GM12873 (cell line): ENCODE measurements around the gene CRTAP.

Experiments used
- CTCF ChIP-seq: IDR thresholded peaks from 2 replicates; pipeline ENCODE4 v1.5.1; 2012; ENCODE audit warnings: low read depth, mild to moderate bottlenecking, moderate library complexity, low read length, control low read depth; ENCODE audit not compliant: insufficient read depth; ENCODE audit errors: missing control alignments

The CRTAP gene

GRCh38 chr3:33145221-33145900 is 31.5 kb downstream of the CRTAP start:
- no peak for TF ChIP-seq CTCF

- no peak for TF ChIP-seq CTCF
Measured at GRCh38 chr3:33145901-33146580, 32.2 kb downstream of the CRTAP start.

- TF ChIP-seq CTCF, result no peak
Measured at GRCh38 chr3:33146791-33147445, 33.1 kb downstream of the CRTAP start.

GRCh38 chr3:33149342-33149741 is 35.5 kb downstream of the CRTAP start:
- no peak for TF ChIP-seq CTCF

- TF ChIP-seq CTCF, result no peak
Measured at GRCh38 chr3:33152363-33153360, 38.8 kb downstream of the CRTAP start.

GRCh38 chr3:33153782-33154181 is 40.0 kb downstream of the CRTAP start:
- no peak for TF ChIP-seq CTCF

GRCh38 chr3:33155301-33155700 is 41.5 kb downstream of the CRTAP start:
- no peak for TF ChIP-seq CTCF
